HG03354 (cell line): ENCODE data around the gene MAMLD1.
A peak's percentile ranks its signal among the peaks of the same experiment; 100 is the strongest.

Experiments
- ATAC-seq: cut with Tn5 transposase; IDR thresholded peaks from one replicate; pipeline ENCODE4 v1.9.1; 2021; ENCODE audit warnings: mild to moderate bottlenecking; ENCODE audit not compliant: unreplicated experiment, poor library complexity, severe bottlenecking

MAMLD1 gene

GRCh38 chrX:150482537-150483206 lies 119.6 kb downstream of the MAMLD1 start:
- peak; percentile 58 for ATAC-seq

GRCh38 chrX:150483356-150483985 lies 120.4 kb downstream of the MAMLD1 start:
- no peak for ATAC-seq

GRCh38 chrX:150486011-150486410 lies 122.9 kb downstream of the MAMLD1 start:
- peak; percentile 60 for ATAC-seq

GRCh38 chrX:150487369-150488094 lies 124.4 kb downstream of the MAMLD1 start:
- no peak for ATAC-seq

- ATAC-seq: no peak
These were observed 126.4 kb downstream of the MAMLD1 start for GRCh38 chrX:150489359-150490015.

- no peak for ATAC-seq
These were observed 132.4 kb downstream of the MAMLD1 start for GRCh38 chrX:150495496-150495895.

GRCh38 chrX:150499240-150499639 lies 136.1 kb downstream of the MAMLD1 start:
- ATAC-seq: no peak

GRCh38 chrX:150502091-150502490 lies 139.0 kb downstream of the MAMLD1 start:
- no peak for ATAC-seq

- no peak for ATAC-seq
These were observed 140.1 kb downstream of the MAMLD1 start for GRCh38 chrX:150502979-150503897.

- ATAC-seq: no peak
These were observed 140.7 kb downstream of the MAMLD1 start for GRCh38 chrX:150503898-150504219.

- ATAC-seq: no peak
These were observed 141.5 kb downstream of the MAMLD1 start for GRCh38 chrX:150504397-150505182.

GRCh38 chrX:150506020-150506419 lies 142.9 kb downstream of the MAMLD1 start:
- ATAC-seq: no peak

GRCh38 chrX:150506486-150506885 lies 143.4 kb downstream of the MAMLD1 start:
- ATAC-seq: no peak

GRCh38 chrX:150507251-150507856 lies 144.2 kb downstream of the MAMLD1 start:
- no peak for ATAC-seq

GRCh38 chrX:150508018-150508417 lies 144.9 kb downstream of the MAMLD1 start:
- ATAC-seq: no peak

- no peak for ATAC-seq
These were observed 145.6 kb downstream of the MAMLD1 start for GRCh38 chrX:150508451-150509367.

GRCh38 chrX:150509703-150510102 lies 146.6 kb downstream of the MAMLD1 start:
- no peak for ATAC-seq
